ENCODE results near the gene DUOXA1.

The DUOXA1 gene

GRCh38 chr15:45129651-45130129, at the start of gene DUOXA1, which contains the start of gene DUOX1:
TSS of gene DUOXA1 (minus strand) at chr15:45129879. CDS start at chr15:45123014, 6,865 bp downstream.
TSS of gene DUOX1 (plus strand) at chr15:45129994. CDS start at chr15:45131967, 1,973 bp downstream.
- peak; percentile 22 for DNase-seq

- DNase-seq, result no peak
Observed at GRCh38 chr15:45177285-45177684, 47.6 kb upstream of the DUOXA1 start.

GRCh38 chr15:45174577-45174976, 44.9 kb upstream of the DUOXA1 start:
- DNase-seq, result no peak

- DNase-seq, result no peak
Observed at GRCh38 chr15:45174069-45174468, 44.4 kb upstream of the DUOXA1 start.

GRCh38 chr15:45171912-45172311, 42.2 kb upstream of the DUOXA1 start:
- no peak for DNase-seq

GRCh38 chr15:45169608-45170480, 40.2 kb upstream of the DUOXA1 start:
- no peak for DNase-seq

GRCh38 chr15:45168751-45169551, 39.3 kb upstream of the DUOXA1 start:
- no peak for DNase-seq

- DNase-seq, result no peak
Observed at GRCh38 chr15:45168286-45168685, 38.6 kb upstream of the DUOXA1 start.

GRCh38 chr15:45167631-45168205, 38.0 kb upstream of the DUOXA1 start:
- DNase-seq, result no peak

GRCh38 chr15:45166834-45167630, 37.4 kb upstream of the DUOXA1 start:
- DNase-seq, result peak; percentile 79

- no peak for DNase-seq
Observed at GRCh38 chr15:45165536-45165935, 35.9 kb upstream of the DUOXA1 start.

GRCh38 chr15:45164914-45165313, 35.2 kb upstream of the DUOXA1 start:
- no peak for DNase-seq

- DNase-seq, result no peak
Observed at GRCh38 chr15:45163508-45163856, 33.8 kb upstream of the DUOXA1 start.

- peak; percentile 53 for DNase-seq
Observed at GRCh38 chr15:45162771-45163507, 33.3 kb upstream of the DUOXA1 start.

GRCh38 chr15:45161666-45162065, 32.0 kb upstream of the DUOXA1 start:
- DNase-seq, result no peak

- no peak for DNase-seq
Observed at GRCh38 chr15:45157974-45158373, 28.3 kb upstream of the DUOXA1 start.

- no peak for DNase-seq
Observed at GRCh38 chr15:45156744-45157455, 27.2 kb upstream of the DUOXA1 start.

GRCh38 chr15:45155739-45156138, 26.1 kb upstream of the DUOXA1 start:
- DNase-seq, result no peak

GRCh38 chr15:45151998-45152828, 22.5 kb upstream of the DUOXA1 start:
- no peak for DNase-seq

GRCh38 chr15:45150997-45151396, 21.3 kb upstream of the DUOXA1 start:
- no peak for DNase-seq
